OCI-LY1 (cell line): ENCODE data around the gene CEP131.

Experiments
- H2AFZ ChIP-seq: fragments of 200-600 bp; sonication (generic), shearing (Covaris generic); 2 replicates; pipeline ENCODE4 v1.6.0; 2014; ENCODE audit warnings: antibody characterized with exemption, mild to moderate bottlenecking, low read length
- H3F3A ChIP-seq: fragments of 200-600 bp; sonication (generic), shearing (Covaris generic); 2 replicates; pipeline ENCODE4 v1.6.0; 2014; ENCODE audit warnings: mild to moderate bottlenecking, antibody characterized with exemption, low read length, moderate library complexity; ENCODE audit not compliant: insufficient read depth
- H3K27ac ChIP-seq: fragments of 200-600 bp; sonication (generic); 2 replicates; pipeline ENCODE4 v1.5.1; 2014; ENCODE audit warnings: low read length, mixed run types, mild to moderate bottlenecking, low read depth; ENCODE audit not compliant: poor library complexity, severe bottlenecking
- H3K27me3 ChIP-seq: fragments of 200-600 bp; sonication (generic); 2 replicates; pipeline ENCODE4 v1.6.0; 2014; ENCODE audit warnings: antibody characterized with exemption, mild to moderate bottlenecking, low read length, moderate library complexity; ENCODE audit not compliant: insufficient read depth
- H3K36me3 ChIP-seq: fragments of 200-600 bp; sonication (generic); 2 replicates; pipeline ENCODE4 v1.6.1; 2014; ENCODE audit warnings: mild to moderate bottlenecking, antibody characterized with exemption, low read length, moderate library complexity, mixed read lengths; ENCODE audit not compliant: insufficient read depth
- H3K4me1 ChIP-seq: fragments of 200-600 bp; sonication (generic); 2 replicates; pipeline ENCODE4 v1.5.1; 2014; ENCODE audit warnings: mild to moderate bottlenecking, low read length, moderate library complexity; ENCODE audit not compliant: insufficient read depth, severe bottlenecking
- H3K4me2 ChIP-seq: fragments of 200-600 bp; sonication (generic), shearing (Covaris generic); 2 replicates; pipeline ENCODE4 v1.6.1; 2014; ENCODE audit warnings: low read length
- H3K4me3 ChIP-seq: fragments of 200-600 bp; sonication (generic); 2 replicates; pipeline ENCODE4 v1.5.1; 2014; ENCODE audit warnings: low read length, low read depth, mild to moderate bottlenecking, mixed read lengths; ENCODE audit not compliant: poor library complexity, severe bottlenecking
- H3K79me2 ChIP-seq: fragments of 200-600 bp; shearing (Covaris generic); 2 replicates; pipeline ENCODE4 v1.6.1; 2016; ENCODE audit warnings: mixed run types, low read length, mixed read lengths; ENCODE audit not compliant: insufficient read depth
- H3K9ac ChIP-seq: fragments of 200-600 bp; sonication (generic), shearing (Covaris generic); 2 replicates; pipeline ENCODE4 v1.6.1; 2014; ENCODE audit warnings: mild to moderate bottlenecking, low read length, mixed read lengths
- H3K9me2 ChIP-seq: fragments of 200-600 bp; sonication (generic), shearing (Covaris generic); 2 replicates; pipeline ENCODE4 v1.6.1; 2014; ENCODE audit warnings: low read depth, mild to moderate bottlenecking, low read length, mixed read lengths
- H3K9me3 ChIP-seq: fragments of 200-600 bp; shearing (Covaris generic); 2 replicates; pipeline ENCODE4 v1.6.1; 2014; ENCODE audit warnings: low read length, mixed read lengths
- H4K20me1 ChIP-seq: fragments of 200-600 bp; sonication (generic), shearing (Covaris generic); 2 replicates; pipeline ENCODE4 v1.6.0; 2016; ENCODE audit warnings: mild to moderate bottlenecking, low read length; ENCODE audit not compliant: insufficient read depth
- CTCF ChIP-seq: fragments of 200-600 bp; sonication (generic), shearing (Covaris generic); IDR thresholded peaks from 2 replicates; pipeline ENCODE4 v1.5.1; 2017; ENCODE audit warnings: mild to moderate bottlenecking, antibody characterized with exemption, low read length, moderate library complexity, mixed read lengths
- EZH2 ChIP-seq: fragments of 200-600 bp; sonication (generic), shearing (Covaris generic); IDR thresholded peaks from 2 replicates; pipeline ENCODE4 v1.8.0; 2017; ENCODE audit warnings: borderline replicate concordance, mixed run types, mild to moderate bottlenecking, antibody characterized with exemption, low read length, moderate library complexity, mixed read lengths

CEP131 gene

GRCh38 chr17:81163703-81164370 is 58.9 kb downstream of the CEP131 start:
- no peak overlapping the region for H2AFZ ChIP-seq
- no peak overlapping the region for H3K4me2 ChIP-seq
- TF ChIP-seq EZH2 (no peak), CTCF (no peak)
- H3K36me3 ChIP-seq: no peaks in the 10 kb centered on the region
- no peaks in the 10 kb centered on the region for H3K27me3 ChIP-seq
- no peaks in the 10 kb centered on the region for H3F3A ChIP-seq
- no peak overlapping the region for H3K9ac ChIP-seq
- no peak overlapping the region for H3K27ac ChIP-seq
- H3K9me2 ChIP-seq: no peaks in the 10 kb centered on the region
- no peaks in the 10 kb centered on the region for H3K79me2 ChIP-seq
- no peaks in the 10 kb centered on the region for H4K20me1 ChIP-seq
- no peak overlapping the region for H3K4me3 ChIP-seq
- no peaks in the 10 kb centered on the region for H3K4me1 ChIP-seq
- no peaks in the 10 kb centered on the region for H3K9me3 ChIP-seq

GRCh38 chr17:81163051-81163695 is 59.6 kb downstream of the CEP131 start:
- no peak overlapping the region for H3K4me3 ChIP-seq
- no peak for TF ChIP-seq CTCF
- no peak for TF ChIP-seq EZH2
- H4K20me1 ChIP-seq: no peaks in the 10 kb centered on the region
- no peaks in the 10 kb centered on the region for H3F3A ChIP-seq
- H3K9ac ChIP-seq: no peak overlapping the region
- no peaks in the 10 kb centered on the region for H3K79me2 ChIP-seq
- no peaks in the 10 kb centered on the region for H3K36me3 ChIP-seq
- no peak overlapping the region for H3K27ac ChIP-seq
- H3K9me2 ChIP-seq: no peaks in the 10 kb centered on the region
- H3K27me3 ChIP-seq: 0 out of 2 replicates have a peak, but pooled peaks cover 4% of the 10 kb centered on the region
- H2AFZ ChIP-seq: no peak overlapping the region
- no peaks in the 10 kb centered on the region for H3K4me1 ChIP-seq
- no peak overlapping the region for H3K4me2 ChIP-seq
- H3K9me3 ChIP-seq: no peaks in the 10 kb centered on the region

GRCh38 chr17:81162491-81162890 is 60.3 kb downstream of the CEP131 start:
- no peaks in the 10 kb centered on the region for H3F3A ChIP-seq
- H3K4me3 ChIP-seq: no peak overlapping the region
- H3K9ac ChIP-seq: no peak overlapping the region
- H3K9me2 ChIP-seq: no peaks in the 10 kb centered on the region
- no peaks in the 10 kb centered on the region for H3K79me2 ChIP-seq
- no peak overlapping the region for H2AFZ ChIP-seq
- H4K20me1 ChIP-seq: no peaks in the 10 kb centered on the region
- 0 out of 2 replicates have a peak, but pooled peaks cover 4% of the 10 kb centered on the region for H3K27me3 ChIP-seq
- TF ChIP-seq EZH2 (no peak), CTCF (no peak)
- no peak overlapping the region for H3K4me2 ChIP-seq
- H3K36me3 ChIP-seq: no peaks in the 10 kb centered on the region
- H3K27ac ChIP-seq: no peak overlapping the region
- H3K9me3 ChIP-seq: no peaks in the 10 kb centered on the region
- H3K4me1 ChIP-seq: no peaks in the 10 kb centered on the region
